Panc1 (cell line): ENCODE results near the gene MDM1.

Source experiments
- CTCF ChIP-seq: fragments of 450-650 bp; IDR thresholded peaks from 2 replicates; pipeline ENCODE4 v1.5.1; 2017; ENCODE audit warnings: mild to moderate bottlenecking
- POLR2AphosphoS5 ChIP-seq: IDR thresholded peaks from 2 replicates; pipeline ENCODE4 v1.6.1; 2012; ENCODE audit warnings: mild to moderate bottlenecking, low read depth, low read length, moderate library complexity

- TF ChIP-seq CTCF (no peak), POLR2AphosphoS5 (no peak)
Measured at GRCh38 chr12:68331500-68331868, 678 bp downstream of the MDM1 start.
